Measurements from ENCODE around the gene PBLD.
"Not testable (repeated sequence)": the region's sequence is repeated elsewhere in the genome, so short reads cannot be mapped to it uniquely, and the experiment has no call there.

- TF ChIP-seq CTCF, POLR2A (IDR thresholded peaks at IDR 0.05): not testable (repeated sequence)
Measured at GRCh38 chr10:68246397-68246796, 86.3 kb downstream of the PBLD start.
